Breast epithelium (tissue), 4 donors: ENCODE measurements around the gene HAGH. TPM values are rescaled to one million over a fixed set of nuclear protein-coding genes. Genes with fewer than 3 reads are reported as not detected.
A peak's percentile ranks its signal among the peaks of the same experiment; 100 is the strongest.

ENCODE experiments used
- DNase-seq, 2 donors: peaks; one replicate each; pipeline ENCODE4 v3.0.0-alpha.2; 2019; ENCODE audit warnings: low spot score in 2 of 2
- H3K27ac ChIP-seq, 2 donors: fragments of 200-600 bp; sonication (generic) in 1 of 2; one replicate each; pipeline ENCODE4 v1.5.1; 2016 to 2019; ENCODE audit warnings: mild to moderate bottlenecking in 1 of 2
- H3K27me3 ChIP-seq, 2 donors: fragments of 200-600 bp; sonication (generic) in 1 of 2; one replicate each; pipeline versions ENCODE4 v1.5.1 to v1.6.0; 2017 to 2019; ENCODE audit warnings: control low read depth in 1 of 2, mild to moderate bottlenecking in 1 of 2
- H3K36me3 ChIP-seq: fragments of 200-600 bp; one replicate; pipeline ENCODE4 v1.5.1; 2019
- H3K4me1 ChIP-seq, 2 donors: fragments of 200-600 bp; sonication (generic); one replicate each; pipeline ENCODE4 v1.5.1; 2016 to 2019; ENCODE audit warnings: control low read depth in 1 of 2
- H3K4me3 ChIP-seq, 3 donors: fragments of 200-600 bp; sonication (generic); 1 replicate in 2 of 3; 2 replicates in 1 of 3; pipeline ENCODE4 v1.5.1; 2016 to 2019; ENCODE audit warnings: mild to moderate bottlenecking in 3 of 3, moderate library complexity in 2 of 3
- H3K9me3 ChIP-seq, 2 donors: fragments of 200-600 bp; sonication (generic) in 1 of 2; one replicate each; pipeline ENCODE4 v1.5.1; 2016 to 2019; ENCODE audit warnings: control low read depth in 1 of 2
- POLR2A ChIP-seq: fragments of 450-650 bp; IDR thresholded peaks from one replicate; pipeline ENCODE4 v1.6.1; 2016; ENCODE audit warnings: antibody characterized with exemption, mild to moderate bottlenecking, moderate library complexity
- POLR2AphosphoS5 ChIP-seq, 3 donors: sonication (generic); formaldehyde crosslinking; IDR thresholded peaks; one replicate each; pipeline ENCODE4 v1.6.1; 2017; ENCODE audit warnings: antibody characterized with exemption in 3 of 3
- intact Hi-C: fragments of 100-400 bp; cut with DNase I; formaldehyde crosslinking; loops from one replicate; pipeline ENCODE4 v1.15.1; 2023; ENCODE audit warnings: low total_unique reads
- total RNA-seq, 3 donors: library from RNA; depleted of rRNA; stranded (reverse); fragments of >200 nt; gene quantifications; one replicate each; pipeline ENCODE4 v1.1.0, GENCODE V29; 2016
- TF ChIP-seq, protein P1 (sequence below), 3 donors: fragments of 450-650 bp; IDR thresholded peaks; one replicate each; pipeline ENCODE4 v1.5.1; 2016 to 2017; ENCODE audit warnings: antibody characterized with exemption in 3 of 3, mild to moderate bottlenecking in 3 of 3, moderate library complexity in 3 of 3

HAGH gene
- total RNA-seq, 3 donors from 2014 or later: 61.9 to 114 (median 74.7) TPM

DNA sequence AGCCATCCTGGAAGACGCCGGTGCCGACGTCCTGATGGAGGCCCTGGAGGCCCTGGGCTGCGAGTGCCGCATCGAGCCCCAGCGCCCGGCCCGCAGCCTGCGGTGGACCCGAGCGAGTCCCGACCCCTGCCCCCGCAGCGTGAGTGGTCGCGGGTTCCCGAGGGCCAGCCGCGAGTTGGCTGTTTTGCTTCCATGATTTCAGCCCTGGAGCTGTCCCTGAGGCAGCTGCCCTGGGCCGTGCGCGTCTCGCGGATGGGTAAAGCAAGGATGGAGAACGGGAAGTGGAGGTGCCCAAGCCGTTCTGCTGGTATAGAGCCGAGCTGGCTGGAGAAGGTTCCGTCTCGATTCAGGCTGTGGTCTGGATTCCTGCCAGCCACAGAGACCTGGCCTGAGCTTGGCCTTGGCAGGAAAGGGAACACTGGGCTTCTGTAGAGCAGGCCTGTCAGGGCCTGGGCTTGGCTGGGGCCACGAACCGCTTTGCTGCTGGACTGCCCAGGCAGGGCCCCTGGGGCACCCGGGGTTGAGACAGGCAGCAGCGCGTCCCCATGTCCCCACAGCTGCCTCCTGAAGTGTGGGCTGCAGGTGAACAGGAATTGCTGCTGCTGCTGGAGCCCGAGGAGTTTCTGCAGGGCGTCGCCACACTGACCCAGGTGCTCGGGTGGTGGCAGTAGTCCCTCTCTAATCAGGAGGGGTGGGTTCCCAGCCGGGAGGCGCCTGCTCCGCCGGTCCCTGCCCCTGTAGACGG is 52.8 kb downstream of the HAGH start:
- TF ChIP-seq, protein P1, sequence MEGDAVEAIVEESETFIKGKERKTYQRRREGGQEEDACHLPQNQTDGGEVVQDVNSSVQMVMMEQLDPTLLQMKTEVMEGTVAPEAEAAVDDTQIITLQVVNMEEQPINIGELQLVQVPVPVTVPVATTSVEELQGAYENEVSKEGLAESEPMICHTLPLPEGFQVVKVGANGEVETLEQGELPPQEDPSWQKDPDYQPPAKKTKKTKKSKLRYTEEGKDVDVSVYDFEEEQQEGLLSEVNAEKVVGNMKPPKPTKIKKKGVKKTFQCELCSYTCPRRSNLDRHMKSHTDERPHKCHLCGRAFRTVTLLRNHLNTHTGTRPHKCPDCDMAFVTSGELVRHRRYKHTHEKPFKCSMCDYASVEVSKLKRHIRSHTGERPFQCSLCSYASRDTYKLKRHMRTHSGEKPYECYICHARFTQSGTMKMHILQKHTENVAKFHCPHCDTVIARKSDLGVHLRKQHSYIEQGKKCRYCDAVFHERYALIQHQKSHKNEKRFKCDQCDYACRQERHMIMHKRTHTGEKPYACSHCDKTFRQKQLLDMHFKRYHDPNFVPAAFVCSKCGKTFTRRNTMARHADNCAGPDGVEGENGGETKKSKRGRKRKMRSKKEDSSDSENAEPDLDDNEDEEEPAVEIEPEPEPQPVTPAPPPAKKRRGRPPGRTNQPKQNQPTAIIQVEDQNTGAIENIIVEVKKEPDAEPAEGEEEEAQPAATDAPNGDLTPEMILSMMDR (IDR thresholded peaks at IDR 0.05): no peak
- TF ChIP-seq POLR2AphosphoS5 (IDR thresholded peaks at IDR 0.05) (no peak), POLR2A (no peak)
- peak in 1 of 2 donors; percentile 68 for DNase-seq
- Histone ChIP-seq H3K27me3 (no peaks in the 10 kb centered on the region), H3K27ac (peak overlapping the region; percentile 85 to 94), H3K4me3 (peak overlapping the region; percentile 91 to 97 (median 94)), H3K36me3 (peaks cover 5% of the 10 kb centered on the region), H3K9me3 (no peaks in the 10 kb centered on the region), H3K4me1 (peaks cover 16 to 25% of the 10 kb centered on the region in 2 donors)
- intact Hi-C loops: no loop called here

DNA sequence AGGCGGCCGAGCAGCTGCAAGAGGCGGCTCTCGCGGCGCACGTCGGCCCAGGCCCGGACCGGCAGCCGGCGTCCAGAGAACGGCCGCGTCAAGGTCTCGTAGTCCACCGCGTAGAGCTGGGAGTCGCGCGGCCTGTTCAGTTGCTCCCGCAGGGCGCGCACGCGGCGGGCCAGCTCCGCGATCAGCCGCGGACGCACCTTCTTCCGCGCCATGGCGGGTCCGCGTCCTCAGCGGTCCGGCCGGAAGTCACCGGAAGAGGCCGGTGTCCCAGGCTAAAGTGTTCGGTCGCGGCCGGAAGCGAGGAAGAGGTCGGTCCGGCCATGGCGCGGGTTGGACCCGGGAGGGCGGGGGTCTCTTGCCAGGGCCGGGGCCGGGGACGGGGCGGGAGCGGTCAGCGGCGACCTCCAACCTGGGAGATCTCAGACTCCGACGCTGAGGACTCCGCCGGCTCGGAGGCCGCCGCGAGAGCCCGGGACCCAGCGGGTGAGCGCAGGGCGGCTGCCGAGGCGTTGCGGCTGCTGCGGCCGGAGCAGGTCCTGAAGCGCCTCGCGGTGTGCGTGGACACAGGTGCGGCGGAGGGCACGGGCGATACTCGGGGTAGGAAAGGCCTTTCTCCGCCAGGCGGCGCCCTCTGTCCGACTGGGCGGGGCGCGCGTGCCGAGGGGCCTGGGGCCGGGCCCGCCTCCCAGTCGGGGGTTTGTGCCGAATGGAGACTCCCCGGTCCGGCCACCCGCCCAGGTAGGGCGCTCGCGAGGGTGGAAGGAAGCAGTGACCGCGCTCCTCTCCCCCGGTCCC is 53.5 kb downstream of the HAGH start, which contains the start of gene MRPS34:
Gene MRPS34, minus strand, starts transcription at position 227 of the 795 bp plus-strand sequence. Its CDS starts 15 bp downstream, at position 212.
- TF ChIP-seq, protein P1 (IDR thresholded peaks at IDR 0.05): peak; percentile 19 to 69 (median 65)
- peak; percentile 72 to 87 (median 83) for TF ChIP-seq POLR2AphosphoS5 (IDR thresholded peaks at IDR 0.05)
- peak; percentile 19 for TF ChIP-seq POLR2A
- Histone ChIP-seq H3K9me3 (no peaks in the 10 kb centered on the region), H3K27me3 (no peaks in the 10 kb centered on the region), H3K4me1 (peaks cover 16 to 25% of the 10 kb centered on the region in 2 donors), H3K4me3 (peak within 1 kb of the TSS; percentile 91 to 97 (median 94)), H3K27ac (peak within 1 kb of the TSS; percentile 85 to 94), H3K36me3 (peaks cover 5% of the 10 kb centered on the region)
- peak in 1 of 2 donors; percentile 79 for DNase-seq
- intact Hi-C loops: no loop called here

DNA sequence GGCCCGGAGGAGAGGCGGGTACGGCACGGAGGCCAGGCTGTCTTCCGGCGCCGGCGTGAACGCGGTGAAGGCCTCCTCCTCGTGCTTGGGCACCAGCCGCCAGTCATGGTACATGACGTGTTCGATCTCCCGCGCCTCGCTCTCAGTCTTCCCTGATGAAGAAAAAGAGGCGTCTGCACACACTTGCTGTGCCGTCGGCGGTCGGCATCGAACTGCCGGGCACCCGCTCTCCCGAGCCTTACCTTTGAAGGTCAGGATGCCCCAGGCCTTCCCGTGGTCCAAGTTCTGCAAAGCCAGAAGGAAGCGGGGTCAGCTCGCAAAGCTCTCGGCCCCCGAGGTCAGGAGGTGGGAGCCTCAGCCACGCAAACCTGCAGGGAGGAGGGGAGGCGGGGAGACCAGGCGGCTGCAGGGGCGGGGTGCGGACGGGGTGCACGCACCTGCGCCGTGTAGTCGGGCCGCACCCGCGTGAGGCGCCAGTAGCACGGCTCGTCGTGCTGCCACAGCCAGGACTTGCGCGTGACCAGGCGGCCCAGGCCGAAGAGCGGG is 54.2 kb downstream of the HAGH start, which contains the start of gene EME2:
Gene EME2, plus strand, starts transcription at position 449 of the 546 bp plus-strand sequence. CDS start 418 bp downstream, outside the sequence.
- Histone ChIP-seq H3K27ac (peak within 1 kb of the TSS; percentile 85 to 94), H3K36me3 (peaks cover 5% of the 10 kb centered on the region), H3K27me3 (no peaks in the 10 kb centered on the region), H3K4me3 (peak within 1 kb of the TSS; percentile 91 to 97 (median 94)), H3K9me3 (no peaks in the 10 kb centered on the region), H3K4me1 (peaks cover 16 to 25% of the 10 kb centered on the region in 2 donors)
- intact Hi-C loops: no loop called here
- TF ChIP-seq POLR2AphosphoS5 (IDR thresholded peaks at IDR 0.05) (no peak), POLR2A (no peak)
- TF ChIP-seq, protein P1 (IDR thresholded peaks at IDR 0.05): no peak
- DNase-seq: no peak

DNA sequence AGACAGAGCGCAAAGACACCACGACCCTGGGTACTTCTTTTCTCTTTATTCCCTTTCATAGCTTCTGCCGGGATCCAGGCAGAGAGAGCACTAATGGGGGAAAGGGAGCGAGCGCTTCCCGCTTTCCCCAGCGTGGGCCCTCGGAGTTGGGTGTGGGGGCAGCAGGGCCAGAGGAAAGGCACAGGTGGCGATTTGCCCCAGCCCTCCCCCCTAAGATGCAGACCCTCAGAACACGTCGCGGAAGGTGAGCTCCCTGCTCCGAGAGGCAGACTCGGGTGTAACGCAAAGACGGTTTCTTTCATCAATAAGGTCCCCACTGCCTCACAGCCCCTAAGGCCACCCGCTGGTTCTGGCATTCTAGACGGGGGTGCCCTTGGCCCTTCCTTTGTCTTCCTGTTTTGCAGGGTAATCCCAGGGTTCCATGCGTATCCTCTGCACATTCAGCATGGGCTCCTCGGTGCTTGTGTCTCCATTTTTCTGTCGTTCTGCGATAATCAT is 54.7 kb downstream of the HAGH start:
- Histone ChIP-seq H3K4me3 (peak overlapping the region; percentile 91 to 97 (median 94)), H3K9me3 (no peaks in the 10 kb centered on the region), H3K4me1 (peaks cover 16 to 25% of the 10 kb centered on the region in 2 donors), H3K36me3 (peaks cover 5% of the 10 kb centered on the region), H3K27me3 (no peaks in the 10 kb centered on the region), H3K27ac (peak overlapping the region; percentile 51 to 69)
- TF ChIP-seq POLR2AphosphoS5 (IDR thresholded peaks at IDR 0.05): no peak
- TF ChIP-seq, protein P1 (IDR thresholded peaks at IDR 0.05): no peak
- no peak for TF ChIP-seq POLR2A
- intact Hi-C loops: no loop called here
- no peak for DNase-seq
